ENCODE results near the gene FHIT.

Gene FHIT

GRCh38 chr3:60336061-60336460 lies 915.2 kb downstream of the FHIT start:
- intact Hi-C loops (cut with DNase I; ENCODE audit: low total_unique reads), result no loop called here
- H3K27me3 ChIP-seq, result no peaks in the 10 kb centered on the region
- H3K36me3 ChIP-seq, result no peaks in the 10 kb centered on the region
- DNase-seq, result no peak
- H3K9me3 ChIP-seq, result no peaks in the 10 kb centered on the region
- H3K4me1 ChIP-seq, result no peaks in the 10 kb centered on the region
- H3K4me3 ChIP-seq, result no peak overlapping the region
- H3K27ac ChIP-seq, result no peak overlapping the region
- TF ChIP-seq CTCF (IDR thresholded peaks at IDR 0.05), result no peak

- no peaks in the 10 kb centered on the region for H3K27me3 ChIP-seq
- DNase-seq, result no peak
- H3K4me3 ChIP-seq, result no peak overlapping the region
- H3K4me1 ChIP-seq, result no peaks in the 10 kb centered on the region
- TF ChIP-seq CTCF (IDR thresholded peaks at IDR 0.05), result no peak
- H3K9me3 ChIP-seq, result no peaks in the 10 kb centered on the region
- intact Hi-C loops (cut with DNase I; ENCODE audit: low total_unique reads), result no loop called here
- no peak overlapping the region for H3K27ac ChIP-seq
- H3K36me3 ChIP-seq, result no peaks in the 10 kb centered on the region
Measured at GRCh38 chr3:60333710-60334109, 917.5 kb downstream of the FHIT start.

GRCh38 chr3:60330107-60330506 lies 921.1 kb downstream of the FHIT start:
- Histone ChIP-seq H3K4me1 (no peaks in the 10 kb centered on the region), H3K27me3 (no peaks in the 10 kb centered on the region), H3K27ac (no peak overlapping the region), H3K9me3 (no peaks in the 10 kb centered on the region), H3K4me3 (no peak overlapping the region), H3K36me3 (no peaks in the 10 kb centered on the region)
- intact Hi-C loops (cut with DNase I; ENCODE audit: low total_unique reads), result no loop called here
- no peak for TF ChIP-seq CTCF (IDR thresholded peaks at IDR 0.05)
- no peak for DNase-seq

GRCh38 chr3:60325610-60326170 lies 925.6 kb downstream of the FHIT start:
- DNase-seq, result no peak
- H3K4me3 ChIP-seq, result no peak overlapping the region
- H3K27ac ChIP-seq, result no peak overlapping the region
- no peaks in the 10 kb centered on the region for H3K4me1 ChIP-seq
- intact Hi-C loops (cut with DNase I; ENCODE audit: low total_unique reads), result no loop called here
- no peaks in the 10 kb centered on the region for H3K36me3 ChIP-seq
- no peaks in the 10 kb centered on the region for H3K9me3 ChIP-seq
- H3K27me3 ChIP-seq, result no peaks in the 10 kb centered on the region
- TF ChIP-seq CTCF (IDR thresholded peaks at IDR 0.05), result no peak

GRCh38 chr3:60323651-60324050 lies 927.6 kb downstream of the FHIT start:
- DNase-seq, result no peak
- Histone ChIP-seq H3K27ac (no peak overlapping the region), H3K36me3 (no peaks in the 10 kb centered on the region), H3K4me1 (no peaks in the 10 kb centered on the region), H3K4me3 (no peak overlapping the region), H3K9me3 (no peaks in the 10 kb centered on the region), H3K27me3 (no peaks in the 10 kb centered on the region)
- TF ChIP-seq CTCF (IDR thresholded peaks at IDR 0.05), result no peak
- intact Hi-C loops (cut with DNase I; ENCODE audit: low total_unique reads), result no loop called here

- no peak for DNase-seq
- TF ChIP-seq CTCF (IDR thresholded peaks at IDR 0.05), result no peak
- Histone ChIP-seq H3K36me3 (no peaks in the 10 kb centered on the region), H3K9me3 (no peaks in the 10 kb centered on the region), H3K4me3 (no peak overlapping the region), H3K27me3 (no peaks in the 10 kb centered on the region), H3K27ac (no peak overlapping the region), H3K4me1 (no peaks in the 10 kb centered on the region)
- intact Hi-C loops (cut with DNase I; ENCODE audit: low total_unique reads), result no loop called here
Measured at GRCh38 chr3:60323180-60323579, 928.1 kb downstream of the FHIT start.

All from tibial artery (tissue), 4 donors.